A673 (cell line): Measurements from ENCODE around the gene R3HDM4. TPM values are rescaled to one million over a fixed set of nuclear protein-coding genes. Genes with fewer than 3 reads are reported as not detected.

Experiments
- BruUV-seq: library from RNA; stranded (reverse); fragments of 400-500 nt; replicated peaks from 2 replicates; lab custom pipeline; 2021; lab: Mats Ljungman, UMichigan
- CTCF ChIA-PET: fragments of 300-600 bp; sonication (Branson Sonifier 250); formaldehyde crosslinking; loops from one replicate; lab custom pipeline; 2022; ENCODE audit warnings: antibody characterized with exemption; lab: Charles Lee
- POLR2A ChIA-PET: fragments of 300-600 bp; sonication (Branson Sonifier 250); formaldehyde crosslinking; loops from one replicate; lab custom pipeline; 2022; ENCODE audit warnings: antibody characterized with exemption; ENCODE audit not compliant: low non-redundant PET; lab: Charles Lee
- DNase-seq: peaks from one replicate; pipeline ENCODE4 v3.0.0-alpha.2; 2015; ENCODE audit warnings: low spot score
- H3K27ac ChIP-seq: fragments of 200-600 bp; sonication (generic); 2 replicates; pipeline ENCODE4 v1.5.1; 2016; ENCODE audit warnings: mixed run types, low read depth, mild to moderate bottlenecking, mixed read lengths, antibody characterized with exemption, low read length; ENCODE audit not compliant: poor library complexity, severe bottlenecking
- H3K27me3 ChIP-seq: fragments of 200-600 bp; sonication (generic); replicated peaks from 2 replicates; pipeline ENCODE4 v1.6.1; 2017; ENCODE audit warnings: mixed run types, low read depth, mild to moderate bottlenecking, mixed read lengths, antibody characterized with exemption, low read length; ENCODE audit not compliant: insufficient read depth, poor library complexity
- H3K36me3 ChIP-seq: fragments of 200-600 bp; sonication (generic); 2 replicates; pipeline ENCODE4 v1.6.1; 2016; ENCODE audit warnings: mixed run types, mild to moderate bottlenecking, mixed read lengths, antibody characterized with exemption, low read length; ENCODE audit not compliant: insufficient read depth, poor library complexity, severe bottlenecking
- H3K4me1 ChIP-seq: fragments of 200-600 bp; sonication (generic); 2 replicates; pipeline ENCODE4 v1.6.1; 2017; ENCODE audit warnings: mixed run types, mild to moderate bottlenecking, mixed read lengths, antibody characterized with exemption, low read length; ENCODE audit not compliant: insufficient read depth, poor library complexity, severe bottlenecking
- H3K4me3 ChIP-seq: fragments of 200-600 bp; sonication (generic); 2 replicates; pipeline ENCODE4 v1.5.1; 2016; ENCODE audit warnings: low read depth, mixed run types, mild to moderate bottlenecking, mixed read lengths, low read length; ENCODE audit not compliant: poor library complexity, severe bottlenecking
- H3K9me3 ChIP-seq: fragments of 200-600 bp; sonication (generic); 2 replicates; pipeline ENCODE4 v1.6.1; 2016; ENCODE audit warnings: mixed run types, low read depth, mild to moderate bottlenecking, mixed read lengths, antibody characterized with exemption, low read length; ENCODE audit not compliant: poor library complexity, severe bottlenecking
- CTCF ChIP-seq: fragments of 300-800, 200-600 bp; sonication (generic); conservative IDR thresholded peaks from 2 replicates; pipeline ENCODE4 v1.5.1; 2017; ENCODE audit warnings: low read depth, mild to moderate bottlenecking, antibody characterized with exemption, low read length, moderate library complexity, mixed read lengths
- EZH2 ChIP-seq: fragments of 200-600 bp; sonication (generic); IDR thresholded peaks from 2 replicates; pipeline ENCODE4 v1.6.1; 2017; ENCODE audit warnings: borderline replicate concordance, low read depth, mild to moderate bottlenecking, mixed read lengths, antibody characterized with exemption, low read length; ENCODE audit not compliant: poor library complexity, severe bottlenecking
- intact Hi-C: fragments of 100-400 bp; cut with micrococcal nuclease; formaldehyde crosslinking; loops from one replicate; pipeline ENCODE4 v1.10.0; 2022; ENCODE audit not compliant: unreplicated experiment
- total RNA-seq: library from RNA; stranded (reverse); gene quantifications from 2 replicates; pipeline ENCODE4 v1.2.3, GENCODE V29; 2021

Gene R3HDM4
- total RNA-seq, 1 experiment from 2014 or later: 39.3 TPM

- no peak for DNase-seq
- no peaks in the 10 kb centered on the region for H3K27me3 ChIP-seq
- intact Hi-C loops: no loop called here
- no peaks in the 10 kb centered on the region for H3K9me3 ChIP-seq
- no peak overlapping the region for H3K4me3 ChIP-seq
- ChIA-PET CTCF (no interaction called here), POLR2A (no interaction called here)
- TF ChIP-seq EZH2 (no peak), CTCF (no peak)
- H3K4me1 ChIP-seq: peaks cover 18% of the 10 kb centered on the region
- H3K36me3 ChIP-seq: no peaks in the 10 kb centered on the region
- no TSS peak for BruUV-seq
- peak overlapping the region; percentile 57 for H3K27ac ChIP-seq
Measured at GRCh38 chr19:953445-954271, 40.6 kb upstream of the R3HDM4 start.

GRCh38 chr19:952680-953444, 39.8 kb upstream of the R3HDM4 start:
- no TSS peak for BruUV-seq
- no peaks in the 10 kb centered on the region for H3K36me3 ChIP-seq

More at GRCh38 chr19:952680-953444, 39.8 kb upstream of the R3HDM4 start:
- no peak for DNase-seq
- Histone ChIP-seq H3K4me3 (no peak overlapping the region), H3K4me1 (peaks cover 18% of the 10 kb centered on the region), H3K27ac (peak overlapping the region; percentile 57), H3K9me3 (no peaks in the 10 kb centered on the region), H3K27me3 (no peaks in the 10 kb centered on the region)
- TF ChIP-seq EZH2: no peak
- no peak for TF ChIP-seq CTCF
- POLR2A ChIA-PET: no interaction called here
- CTCF ChIA-PET: no interaction called here
- intact Hi-C loops: no loop called here
